CD4-positive, alpha-beta T cell treated with Interleukin-17A for 4 hours (primary cell): ENCODE measurements around the gene DENND2C.

Experiments used
- DNase-seq: peaks from one replicate; pipeline ENCODE4 v3.0.0-alpha.2; 2020; ENCODE audit warnings: mixed read lengths

The DENND2C gene

GRCh38 chr1:114669562-114670082 is at the start of gene DENND2C:
DENND2C (minus strand) TSS chr1:114670049; CDS start chr1:114625984, 44,065 bp downstream.
- DNase-seq, result no peak

- no peak for DNase-seq
Measured at GRCh38 chr1:114719424-114719787, 49.6 kb upstream of the DENND2C start.

GRCh38 chr1:114718661-114719423 is 49.0 kb upstream of the DENND2C start:
- DNase-seq, result no peak

- DNase-seq, result peak; percentile 95
Measured at GRCh38 chr1:114716304-114717170, 46.7 kb upstream of the DENND2C start, which contains the start of gene NRAS. NRAS (minus strand) TSS chr1:114716771; CDS start chr1:114716160, 611 bp downstream.

- DNase-seq, result no peak
Measured at GRCh38 chr1:114715952-114716303, 46.1 kb upstream of the DENND2C start.

GRCh38 chr1:114712977-114713376 is 43.1 kb upstream of the DENND2C start:
- DNase-seq, result no peak

GRCh38 chr1:114710360-114710759 is 40.5 kb upstream of the DENND2C start:
- DNase-seq, result no peak

- DNase-seq, result no peak
Measured at GRCh38 chr1:114707604-114708003, 37.8 kb upstream of the DENND2C start.

- DNase-seq, result no peak
Measured at GRCh38 chr1:114703242-114703641, 33.4 kb upstream of the DENND2C start.

- no peak for DNase-seq
Measured at GRCh38 chr1:114702737-114703136, 32.9 kb upstream of the DENND2C start.

- DNase-seq, result no peak
Measured at GRCh38 chr1:114701931-114702330, 32.1 kb upstream of the DENND2C start.

- no peak for DNase-seq
Measured at GRCh38 chr1:114700036-114700600, 30.3 kb upstream of the DENND2C start.

GRCh38 chr1:114696810-114697209 is 27.0 kb upstream of the DENND2C start:
- no peak for DNase-seq

GRCh38 chr1:114695430-114696058 is 25.7 kb upstream of the DENND2C start, which contains the start of gene AMPD1:
AMPD1 (minus strand) TSS chr1:114695546; CDS start chr1:114695471, 75 bp downstream.
- no peak for DNase-seq

GRCh38 chr1:114694540-114695310 is 24.9 kb upstream of the DENND2C start:
- no peak for DNase-seq

GRCh38 chr1:114692947-114693346 is 23.1 kb upstream of the DENND2C start:
- DNase-seq, result no peak

GRCh38 chr1:114691061-114691460 is 21.2 kb upstream of the DENND2C start:
- no peak for DNase-seq

GRCh38 chr1:114690148-114690547 is 20.3 kb upstream of the DENND2C start:
- DNase-seq, result no peak

- DNase-seq, result no peak
Measured at GRCh38 chr1:114688526-114688925, 18.7 kb upstream of the DENND2C start.

GRCh38 chr1:114685851-114686250 is 16.0 kb upstream of the DENND2C start:
- DNase-seq, result no peak

- DNase-seq, result no peak
Measured at GRCh38 chr1:114677691-114678090, 7.8 kb upstream of the DENND2C start.

GRCh38 chr1:114676115-114676514 is 6.3 kb upstream of the DENND2C start:
- no peak for DNase-seq
